Trophoblast cell (in vitro differentiated cells and primary cell): ENCODE measurements around the gene OR1F1. TPM values are rescaled to one million over a fixed set of nuclear protein-coding genes. Genes with fewer than 3 reads are reported as not detected.
"Not testable (repeated sequence)": the region's sequence is repeated elsewhere in the genome, so short reads cannot be mapped to it uniquely, and the experiment has no call there.

ENCODE experiments used
- DNase-seq, 2 donors: peaks; one replicate each; pipeline ENCODE4 v3.0.0-alpha.2; 2016
- H2AFZ ChIP-seq: 2 replicates; pipeline ENCODE4 v1.6.1; 2013; ENCODE audit warnings: low read length, moderate library complexity, mild to moderate bottlenecking; ENCODE audit not compliant: insufficient read depth, poor library complexity
- H2AK5ac ChIP-seq: 2 replicates; pipeline ENCODE4 v1.6.1; 2013; ENCODE audit warnings: mild to moderate bottlenecking, low read length
- H2BK120ac ChIP-seq: 2 replicates; pipeline ENCODE4 v1.6.1; 2013; ENCODE audit warnings: low read length, mild to moderate bottlenecking, moderate library complexity; ENCODE audit not compliant: insufficient read depth, poor library complexity
- H2BK12ac ChIP-seq: 2 replicates; pipeline ENCODE4 v1.6.1; 2013; ENCODE audit warnings: mild to moderate bottlenecking, low read length, moderate library complexity
- H2BK5ac ChIP-seq: 2 replicates; pipeline ENCODE4 v1.6.1; 2013; ENCODE audit warnings: low read length, low read depth, moderate library complexity, mild to moderate bottlenecking; ENCODE audit not compliant: poor library complexity
- H3K14ac ChIP-seq: 2 replicates; pipeline ENCODE4 v1.6.1; 2013; ENCODE audit warnings: mild to moderate bottlenecking, low read length
- H3K18ac ChIP-seq: 2 replicates; pipeline ENCODE4 v1.6.1; 2013; ENCODE audit warnings: mild to moderate bottlenecking, low read length
- H3K23ac ChIP-seq: 2 replicates; pipeline ENCODE4 v1.6.1; 2013; ENCODE audit warnings: low read length
- H3K27ac ChIP-seq: 2 replicates; pipeline ENCODE4 v1.5.1; 2013; ENCODE audit warnings: low read depth, mild to moderate bottlenecking, inconsistent platforms, low read length, moderate library complexity
- H3K27me3 ChIP-seq: 2 replicates; pipeline ENCODE4 v1.6.1; 2013; ENCODE audit warnings: inconsistent platforms, mild to moderate bottlenecking, low read length, moderate library complexity; ENCODE audit not compliant: insufficient read depth
- H3K36me3 ChIP-seq, 2 experiments: 1 replicate in 1 of 2; 2 replicates in 1 of 2; pipeline ENCODE4 v1.6.1; 2013; ENCODE audit warnings: low read length in 2 of 2, mild to moderate bottlenecking in 2 of 2, moderate library complexity in 1 of 2; ENCODE audit not compliant: insufficient read depth in 2 of 2, control insufficient read depth in 1 of 2
- H3K4ac ChIP-seq: 2 replicates; pipeline ENCODE4 v1.6.1; 2013; ENCODE audit warnings: low read depth, mild to moderate bottlenecking, low read length, moderate library complexity
- H3K4me1 ChIP-seq, 2 experiments: 1 replicate in 1 of 2; 2 replicates in 1 of 2; pipeline ENCODE4 v1.6.1; 2013; ENCODE audit warnings: low read length in 2 of 2, mild to moderate bottlenecking in 2 of 2, moderate library complexity in 1 of 2; ENCODE audit not compliant: insufficient read depth in 2 of 2, control insufficient read depth in 1 of 2
- H3K4me2 ChIP-seq: 2 replicates; pipeline ENCODE4 v1.6.1; 2013; ENCODE audit warnings: inconsistent platforms, mild to moderate bottlenecking, low read length, moderate library complexity
- H3K4me3 ChIP-seq: 2 replicates; pipeline ENCODE4 v1.5.1; 2013; ENCODE audit warnings: mild to moderate bottlenecking, low read depth, low read length, inconsistent platforms
- H3K79me1 ChIP-seq: one replicate; pipeline ENCODE4 v1.6.1; 2013; ENCODE audit warnings: low read length
- H3K79me2 ChIP-seq: 2 replicates; pipeline ENCODE4 v1.6.1; 2013; ENCODE audit warnings: low read length, mild to moderate bottlenecking; ENCODE audit not compliant: control insufficient read depth, insufficient read depth, poor library complexity
- H3K9ac ChIP-seq: 2 replicates; pipeline ENCODE4 v1.6.1; 2013; ENCODE audit warnings: mild to moderate bottlenecking, low read length
- H3K9me3 ChIP-seq: 2 replicates; pipeline ENCODE4 v1.6.1; 2013; ENCODE audit warnings: low read depth, mild to moderate bottlenecking, control low read depth, inconsistent platforms, low read length; ENCODE audit not compliant: insufficient read depth
- H4K12ac ChIP-seq: 2 replicates; pipeline ENCODE4 v1.6.1; 2013; ENCODE audit warnings: low read depth, mild to moderate bottlenecking, low read length, moderate library complexity
- H4K8ac ChIP-seq: 2 replicates; pipeline ENCODE4 v1.6.1; 2013; ENCODE audit warnings: low read depth, mild to moderate bottlenecking, low read length, moderate library complexity
- H4K91ac ChIP-seq: one replicate; pipeline ENCODE4 v1.6.1; 2013; ENCODE audit warnings: low read depth, mild to moderate bottlenecking, low read length, moderate library complexity
- WGBS: extraction: QIAGEN DNeasy Blood & Tissue Kit; methylation state at CpG from one replicate; pipeline ENCODE4 v1.1.7; 2013; ENCODE audit warnings: missing lambda C conversion rate; ENCODE audit not compliant: insufficient read length, insufficient coverage; ENCODE audit errors: extremely low coverage; 5-methylcytosine and 5-hydroxymethylcytosine counted together
- polyA plus RNA-seq: library from polyadenylated mRNA; stranded (reverse); fragments of 200-250 nt; gene quantifications from 2 replicates; pipeline ENCODE4 v1.2.3, GENCODE V29; 2013

Gene OR1F1
- 0.06 TPM in 1 of 2 replicates, not detected in the other for polyA plus RNA-seq

- peak within 1 kb of the TSS; percentile 43 for H3K9ac ChIP-seq
- H3K27ac ChIP-seq: no peak within 1 kb of the TSS
- peak; percentile 44 to 73 for DNase-seq
- H3K4me3 ChIP-seq: peak within 1 kb of the TSS; percentile 70
- H2BK12ac ChIP-seq: peak within 1 kb of the TSS; percentile 27
- H3K36me3 ChIP-seq: no peaks in the 10 kb centered on the region
- H3K14ac ChIP-seq: peak within 1 kb of the TSS; percentile 4
- peak within 1 kb of the TSS; percentile 0 for H4K12ac ChIP-seq
- H3K4me1 ChIP-seq: peaks cover 10 to 18% of the 10 kb centered on the region in 2 experiments
- peak within 1 kb of the TSS; percentile 77 for H3K4me2 ChIP-seq
- no peak within 1 kb of the TSS for H2BK5ac ChIP-seq
- no peak within 1 kb of the TSS for H3K4ac ChIP-seq
- no peak within 1 kb of the TSS for H2AK5ac ChIP-seq
- no peak within 1 kb of the TSS for H2BK120ac ChIP-seq
- H3K23ac ChIP-seq: no peak within 1 kb of the TSS
- no CpG with 5 or more reads among the region's 51 CpGs for WGBS
- no peak within 1 kb of the TSS for H3K18ac ChIP-seq
- H4K91ac ChIP-seq: no peak within 1 kb of the TSS
- H4K8ac ChIP-seq: peak within 1 kb of the TSS; percentile 5
- H3K27me3 ChIP-seq: peaks cover 10% of the 10 kb centered on the region
- no peaks in the 10 kb centered on the region for H3K79me2 ChIP-seq
- no peaks in the 10 kb centered on the region for H3K9me3 ChIP-seq
- H2AFZ ChIP-seq: peak within 1 kb of the TSS; percentile 81
- no peaks in the 10 kb centered on the region for H3K79me1 ChIP-seq
Measured at GRCh38 chr16:3187798-3188674, at the start of gene OR1F1. Gene OR1F1, plus strand, starts transcription at chr16:3188204.

GRCh38 chr16:3138342-3138741, 49.7 kb upstream of the OR1F1 start:
- Histone ChIP-seq H2BK5ac (no peak overlapping the region), H3K4me1 (peaks cover 6 to 16% of the 10 kb centered on the region in 2 experiments), H3K4ac (no peak overlapping the region), H2AFZ (no peak overlapping the region), H2BK12ac (no peak overlapping the region), H2BK120ac (no peak overlapping the region), H3K4me2 (no peak overlapping the region), H4K8ac (no peak overlapping the region), H3K18ac (no peak overlapping the region), H3K14ac (no peak overlapping the region), H4K12ac (no peak overlapping the region), H3K79me1 (peaks cover 9% of the 10 kb centered on the region), H3K9ac (no peak overlapping the region), H3K79me2 (peaks cover 8% of the 10 kb centered on the region), H3K23ac (no peak overlapping the region), H3K36me3 (peaks cover 33 to 35% of the 10 kb centered on the region in 2 experiments), H3K4me3 (no peak overlapping the region), H3K27ac (no peak overlapping the region), H4K91ac (no peak overlapping the region), H3K27me3 (no peaks in the 10 kb centered on the region), H2AK5ac (no peak overlapping the region), H3K9me3 (peaks cover 3% of the 10 kb centered on the region)
- no peak for DNase-seq
- no CpG with 5 or more reads among the region's 21 CpGs for WGBS

DNA sequence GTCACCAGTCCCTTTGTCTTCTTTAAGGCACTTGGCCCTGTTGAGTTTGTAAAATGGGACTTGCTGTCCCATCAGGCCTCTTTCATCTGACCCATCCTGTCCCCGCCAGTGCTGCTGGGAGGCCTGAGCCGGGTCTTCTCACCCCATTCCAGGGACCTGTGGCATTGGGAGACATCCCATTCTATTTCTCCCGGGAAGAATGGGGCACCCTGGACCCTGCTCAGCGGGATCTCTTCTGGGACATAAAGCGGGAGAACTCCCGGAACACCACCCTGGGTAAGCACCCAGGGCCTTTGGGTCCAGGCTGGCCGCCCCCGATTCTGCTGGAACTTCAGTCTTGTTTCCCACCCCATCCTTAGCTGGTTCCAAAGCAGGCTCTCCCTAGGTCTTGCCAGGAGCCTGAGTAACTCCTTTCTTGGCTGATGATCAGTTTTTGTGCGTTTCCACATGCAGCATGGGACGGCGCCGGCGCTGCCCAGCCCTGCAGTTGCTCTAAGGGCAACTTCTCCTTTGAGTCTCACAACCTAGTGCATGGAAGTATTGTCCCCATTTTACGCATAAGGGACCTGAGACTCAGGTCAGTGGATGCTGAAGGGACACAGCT, 49.1 kb upstream of the OR1F1 start:
- Histone ChIP-seq H3K4me2 (peak overlapping the region; percentile 20), H3K4me3 (no peak overlapping the region), H3K23ac (no peak overlapping the region), H3K18ac (no peak overlapping the region), H3K27me3 (no peaks in the 10 kb centered on the region), H3K36me3 (peaks cover 33 to 35% of the 10 kb centered on the region in 2 experiments), H3K79me1 (peaks cover 9% of the 10 kb centered on the region), H3K79me2 (peaks cover 8% of the 10 kb centered on the region), H2AFZ (no peak overlapping the region), H3K27ac (peak overlapping the region; percentile 43), H4K12ac (peak overlapping the region; percentile 14), H3K9me3 (peaks cover 3% of the 10 kb centered on the region), H4K91ac (no peak overlapping the region), H4K8ac (no peak overlapping the region), H2BK12ac (no peak overlapping the region), H3K14ac (peak overlapping the region; percentile 4), H2BK5ac (peak overlapping the region; percentile 4), H3K9ac (peak overlapping the region; percentile 6), H3K4ac (no peak overlapping the region), H2BK120ac (no peak overlapping the region), H2AK5ac (no peak overlapping the region), H3K4me1 (peaks cover 6 to 15% of the 10 kb centered on the region in 2 experiments)
- no CpG with 5 or more reads among the region's 14 CpGs for WGBS
- DNase-seq: no peak

DNA sequence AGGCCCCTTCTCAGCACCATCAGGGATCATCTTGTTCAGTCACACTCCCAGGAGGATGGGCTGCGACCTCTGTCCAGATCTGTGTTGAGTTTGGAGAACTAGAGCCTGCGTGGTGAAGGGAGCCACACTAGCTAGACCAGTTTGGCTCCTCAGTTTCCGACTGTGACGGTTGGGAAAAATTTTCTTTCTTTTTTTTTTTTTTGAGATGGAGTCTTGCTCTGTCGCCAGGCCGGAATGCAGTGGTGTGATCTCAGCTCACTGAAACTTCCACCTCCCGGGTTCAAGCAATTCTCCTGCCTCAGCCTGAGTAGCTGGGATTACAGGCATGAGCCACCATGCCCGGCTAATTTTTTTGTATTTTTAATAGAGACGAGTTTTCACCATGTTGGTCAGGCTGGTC, 48.4 kb upstream of the OR1F1 start:
- H3K9me3 ChIP-seq, H3K4ac ChIP-seq, H3K18ac ChIP-seq, H2BK120ac ChIP-seq, H3K27me3 ChIP-seq, H4K91ac ChIP-seq, H2AFZ ChIP-seq, H2AK5ac ChIP-seq, H2BK12ac ChIP-seq, H3K4me3 ChIP-seq, H3K79me2 ChIP-seq, H4K8ac ChIP-seq, H3K79me1 ChIP-seq, H3K23ac ChIP-seq: not testable (repeated sequence)
- no CpG with 5 or more reads among the region's 9 CpGs for WGBS
- Histone ChIP-seq H3K14ac (peak overlapping the region; percentile 4), H3K4me1 (peaks cover 6 to 14% of the 10 kb centered on the region in 2 experiments), H3K4me2 (peak overlapping the region; percentile 20), H3K9ac (peak overlapping the region; percentile 6), H4K12ac (peak overlapping the region; percentile 14), H3K27ac (peak overlapping the region; percentile 43), H3K36me3 (peaks cover 33 to 35% of the 10 kb centered on the region in 2 experiments), H2BK5ac (peak overlapping the region; percentile 4)
- peak in 1 of 2 donors; percentile 44 for DNase-seq
